Suprapubic skin (tissue), 4 donors: ENCODE measurements around the gene C11orf21. TPM values are rescaled to one million over a fixed set of nuclear protein-coding genes. Genes with fewer than 3 reads are reported as not detected.

Experiments used
- DNase-seq, 2 donors: peaks; one replicate each; pipeline ENCODE4 v3.0.0-alpha.2; 2019; ENCODE audit warnings: low spot score in 2 of 2
- H3K27ac ChIP-seq: fragments of 200-600 bp; sonication (generic); one replicate; pipeline ENCODE4 v1.5.1; 2019
- H3K27me3 ChIP-seq: fragments of 200-600 bp; sonication (generic); one replicate; pipeline ENCODE4 v1.5.1; 2019
- H3K36me3 ChIP-seq: fragments of 200-600 bp; sonication (generic); one replicate; pipeline ENCODE4 v1.5.1; 2019
- H3K4me1 ChIP-seq: fragments of 200-600 bp; sonication (generic); one replicate; pipeline ENCODE4 v1.5.1; 2019
- H3K4me3 ChIP-seq: fragments of 200-600 bp; sonication (generic); one replicate; pipeline ENCODE4 v1.5.1; 2019; ENCODE audit warnings: mild to moderate bottlenecking
- H3K9me3 ChIP-seq: fragments of 200-600 bp; sonication (generic); one replicate; pipeline ENCODE4 v1.5.1; 2019
- EP300 ChIP-seq: sonication (generic); formaldehyde crosslinking; IDR thresholded peaks from one replicate; pipeline ENCODE4 v1.6.1; 2017; ENCODE audit warnings: antibody characterized with exemption
- POLR2A ChIP-seq, 2 donors: fragments of 450-650 bp; IDR thresholded peaks; one replicate each; pipeline ENCODE4 v1.6.1; 2017; ENCODE audit warnings: antibody characterized with exemption in 2 of 2, mild to moderate bottlenecking in 2 of 2, moderate library complexity in 2 of 2
- POLR2AphosphoS5 ChIP-seq, 3 donors: sonication (generic); formaldehyde crosslinking; IDR thresholded peaks; one replicate each; pipeline ENCODE4 v1.6.1; 2017; ENCODE audit warnings: antibody characterized with exemption in 3 of 3
- WGBS: methylation state at CpG from one replicate; pipeline ENCODE4 v1.1.5; 2018; 5-methylcytosine and 5-hydroxymethylcytosine counted together
- total RNA-seq, 4 donors: library from RNA; depleted of rRNA; stranded (reverse); fragments of >200 nt; gene quantifications; one replicate each; pipeline ENCODE4 v1.1.0, GENCODE V29; 2016
- TF ChIP-seq, protein P1 (sequence below), 2 donors: fragments of 200-600 bp in 1 of 2; fragments of 450-650 bp in 1 of 2; sonication (generic) in 1 of 2; IDR thresholded peaks; one replicate each; pipeline ENCODE4 v1.5.1; 2016 to 2019; ENCODE audit warnings: antibody characterized with exemption in 2 of 2, mild to moderate bottlenecking in 1 of 2, moderate library complexity in 1 of 2

The C11orf21 gene
- total RNA-seq, 4 donors from 2014 or later, result 1.2 to 2.5 TPM; not detected in 2

GRCh38 chr11:2302306-2302895, 683 bp upstream of the C11orf21 start:
- TF ChIP-seq, protein P1, sequence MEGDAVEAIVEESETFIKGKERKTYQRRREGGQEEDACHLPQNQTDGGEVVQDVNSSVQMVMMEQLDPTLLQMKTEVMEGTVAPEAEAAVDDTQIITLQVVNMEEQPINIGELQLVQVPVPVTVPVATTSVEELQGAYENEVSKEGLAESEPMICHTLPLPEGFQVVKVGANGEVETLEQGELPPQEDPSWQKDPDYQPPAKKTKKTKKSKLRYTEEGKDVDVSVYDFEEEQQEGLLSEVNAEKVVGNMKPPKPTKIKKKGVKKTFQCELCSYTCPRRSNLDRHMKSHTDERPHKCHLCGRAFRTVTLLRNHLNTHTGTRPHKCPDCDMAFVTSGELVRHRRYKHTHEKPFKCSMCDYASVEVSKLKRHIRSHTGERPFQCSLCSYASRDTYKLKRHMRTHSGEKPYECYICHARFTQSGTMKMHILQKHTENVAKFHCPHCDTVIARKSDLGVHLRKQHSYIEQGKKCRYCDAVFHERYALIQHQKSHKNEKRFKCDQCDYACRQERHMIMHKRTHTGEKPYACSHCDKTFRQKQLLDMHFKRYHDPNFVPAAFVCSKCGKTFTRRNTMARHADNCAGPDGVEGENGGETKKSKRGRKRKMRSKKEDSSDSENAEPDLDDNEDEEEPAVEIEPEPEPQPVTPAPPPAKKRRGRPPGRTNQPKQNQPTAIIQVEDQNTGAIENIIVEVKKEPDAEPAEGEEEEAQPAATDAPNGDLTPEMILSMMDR (IDR thresholded peaks at IDR 0.05), result no peak
- TF ChIP-seq POLR2AphosphoS5 (IDR thresholded peaks at IDR 0.05) (no peak), POLR2A (IDR thresholded peaks at IDR 0.05) (no peak), EP300 (no peak)
- Histone ChIP-seq H3K4me3 (peak overlapping the region; percentile 10), H3K4me1 (peaks cover 30% of the 10 kb centered on the region), H3K9me3 (no peaks in the 10 kb centered on the region), H3K27me3 (no peaks in the 10 kb centered on the region), H3K36me3 (no peaks in the 10 kb centered on the region), H3K27ac (no peak overlapping the region)
- 50% methylated on average over 1 of the region's 16 CpGs for WGBS
- peak in 1 of 2 donors; percentile 75 for DNase-seq

GRCh38 chr11:2300936-2301630, 635 bp downstream of the C11orf21 start:
- Histone ChIP-seq H3K36me3 (no peaks in the 10 kb centered on the region), H3K4me3 (peak overlapping the region; percentile 10), H3K27ac (no peak overlapping the region), H3K27me3 (no peaks in the 10 kb centered on the region), H3K4me1 (peaks cover 19% of the 10 kb centered on the region), H3K9me3 (no peaks in the 10 kb centered on the region)
- peak in 1 of 2 donors; percentile 65 for DNase-seq
- WGBS, result 64% methylated on average over 15 of the region's 24 CpGs
- TF ChIP-seq, protein P1 (IDR thresholded peaks at IDR 0.05), result no peak
- TF ChIP-seq POLR2A (IDR thresholded peaks at IDR 0.05), result no peak
- no peak for TF ChIP-seq EP300
- TF ChIP-seq POLR2AphosphoS5 (IDR thresholded peaks at IDR 0.05), result no peak

DNA sequence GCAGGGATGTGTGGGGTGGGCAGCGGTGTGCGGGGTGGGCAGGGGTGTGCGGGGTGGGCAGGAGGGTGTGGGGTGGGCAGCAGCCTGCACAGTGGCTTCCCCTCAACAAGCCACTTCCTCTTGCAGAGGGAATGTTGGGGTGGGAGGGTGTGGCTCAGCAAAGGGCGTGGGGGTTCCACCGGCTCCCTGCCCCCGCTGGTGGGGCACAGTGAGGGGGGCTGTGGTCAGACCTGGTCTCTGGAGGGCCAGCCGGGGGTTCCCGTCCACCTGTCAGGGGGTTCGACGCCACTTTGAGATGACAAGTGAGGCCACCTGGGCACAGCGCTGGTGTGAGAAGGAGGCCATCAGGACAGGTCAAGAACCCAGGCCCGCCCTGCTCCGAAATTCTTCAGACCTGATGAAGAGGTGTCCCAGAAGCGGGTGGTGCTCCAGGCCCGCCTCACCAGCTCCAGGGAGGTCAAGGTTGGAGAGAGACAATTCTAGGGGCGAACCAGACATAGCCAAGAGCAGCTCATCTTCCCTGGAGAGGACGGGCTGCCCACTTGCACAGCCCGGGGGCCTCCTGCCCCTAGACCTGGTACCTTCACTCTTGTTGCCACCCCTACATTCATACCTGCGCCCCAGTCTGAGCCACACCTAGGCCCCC, 1.3 kb downstream of the C11orf21 start:
- TF ChIP-seq EP300, result no peak
- TF ChIP-seq, protein P1 (IDR thresholded peaks at IDR 0.05), result no peak
- no peak for TF ChIP-seq POLR2A (IDR thresholded peaks at IDR 0.05)
- no peak for TF ChIP-seq POLR2AphosphoS5 (IDR thresholded peaks at IDR 0.05)
- Histone ChIP-seq H3K36me3 (no peaks in the 10 kb centered on the region), H3K4me1 (peaks cover 12% of the 10 kb centered on the region), H3K27ac (no peak overlapping the region), H3K4me3 (peak overlapping the region; percentile 10), H3K27me3 (no peaks in the 10 kb centered on the region), H3K9me3 (no peaks in the 10 kb centered on the region)
- peak; percentile 53 to 79 for DNase-seq
- 65% methylated on average over 13 of the region's 19 CpGs for WGBS

DNA sequence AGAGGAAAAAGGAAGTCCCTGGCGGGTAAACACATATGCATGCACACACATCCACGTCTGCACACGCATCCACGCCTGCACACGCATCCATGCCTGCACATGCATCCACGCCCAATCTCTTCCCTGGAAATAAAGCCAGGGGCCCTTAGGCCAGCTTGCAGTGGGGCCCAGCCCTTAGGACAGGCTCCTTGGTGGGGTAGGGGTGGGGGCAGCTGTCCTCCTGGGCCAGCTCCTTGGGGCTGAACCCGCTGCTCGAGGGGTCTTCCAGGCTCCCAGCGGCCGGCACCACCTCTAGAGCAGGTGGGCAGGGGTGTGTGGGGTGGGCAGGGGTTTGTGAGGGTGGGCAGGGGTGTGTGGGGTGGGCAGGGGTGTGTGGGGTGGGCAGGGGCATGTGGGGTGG, 1.9 kb downstream of the C11orf21 start:
- no peak overlapping the region for H3K4me3 ChIP-seq
- no peaks in the 10 kb centered on the region for H3K36me3 ChIP-seq
- H3K9me3 ChIP-seq, result no peaks in the 10 kb centered on the region
- 17% methylated on average over 1 of the region's 10 CpGs for WGBS
- H3K4me1 ChIP-seq, result peaks cover 6% of the 10 kb centered on the region
- no peak overlapping the region for H3K27ac ChIP-seq
- H3K27me3 ChIP-seq, result no peaks in the 10 kb centered on the region
- TF ChIP-seq POLR2A (IDR thresholded peaks at IDR 0.05) (no peak), POLR2AphosphoS5 (IDR thresholded peaks at IDR 0.05) (no peak), EP300 (no peak)
- TF ChIP-seq, protein P1 (IDR thresholded peaks at IDR 0.05), result no peak
- no peak for DNase-seq
